NCI-H446 treated with DMSO at 0.1 percent for 48 hours (cell line): ENCODE results near the gene RAB31.

Source experiments
- DNase-seq: peaks from one replicate; lab custom pipeline; 2025; lab: John Stamatoyannopoulos, UW

The RAB31 gene

GRCh38 chr18:9790261-9790660, 82.2 kb downstream of the RAB31 start:
- no peak for DNase-seq

- no peak for DNase-seq
These were observed 83.9 kb downstream of the RAB31 start for GRCh38 chr18:9791991-9792390.

- DNase-seq, result no peak
These were observed 84.6 kb downstream of the RAB31 start for GRCh38 chr18:9792565-9793245.

- DNase-seq, result no peak
These were observed 87.9 kb downstream of the RAB31 start for GRCh38 chr18:9796011-9796410.

- DNase-seq, result no peak
These were observed 88.9 kb downstream of the RAB31 start for GRCh38 chr18:9796935-9797549.

- DNase-seq, result no peak
These were observed 94.3 kb downstream of the RAB31 start for GRCh38 chr18:9802175-9803062.

- no peak for DNase-seq
These were observed 95.1 kb downstream of the RAB31 start for GRCh38 chr18:9803063-9803697.

- DNase-seq, result peak; percentile 29
These were observed 95.8 kb downstream of the RAB31 start for GRCh38 chr18:9803698-9804516.

GRCh38 chr18:9804517-9805104, 96.5 kb downstream of the RAB31 start:
- no peak for DNase-seq

- no peak for DNase-seq
These were observed 98.8 kb downstream of the RAB31 start for GRCh38 chr18:9806905-9807304.

- no peak for DNase-seq
These were observed 100.5 kb downstream of the RAB31 start for GRCh38 chr18:9808295-9809241.

GRCh38 chr18:9809697-9810096, 101.6 kb downstream of the RAB31 start:
- DNase-seq, result no peak

- DNase-seq, result no peak
These were observed 102.2 kb downstream of the RAB31 start for GRCh38 chr18:9810299-9810698.

- DNase-seq, result no peak
These were observed 103.0 kb downstream of the RAB31 start for GRCh38 chr18:9810994-9811705.

- DNase-seq, result no peak
These were observed 103.9 kb downstream of the RAB31 start for GRCh38 chr18:9811978-9812377.

- no peak for DNase-seq
These were observed 106.3 kb downstream of the RAB31 start for GRCh38 chr18:9814431-9814830.

GRCh38 chr18:9817286-9817685, 109.2 kb downstream of the RAB31 start:
- no peak for DNase-seq

GRCh38 chr18:9817725-9818422, 109.8 kb downstream of the RAB31 start:
- DNase-seq, result no peak

GRCh38 chr18:9818423-9818734, 110.3 kb downstream of the RAB31 start:
- no peak for DNase-seq
